Fibroblast of lung (primary cell): ENCODE data around the gene FEM1C. TPM values are rescaled to one million over a fixed set of nuclear protein-coding genes. Genes with fewer than 3 reads are reported as not detected.
A peak's percentile ranks its signal among the peaks of the same experiment; 100 is the strongest.

Experiments used
- DNase-seq, 2 donors: peaks; one replicate each; pipeline versions ENCODE4 v3.0.0 to v3.0.0-alpha.2; 2010; ENCODE audit warnings: low read depth in 2 of 2
- H2AFZ ChIP-seq: 2 replicates; pipeline ENCODE4 v1.5.1; 2012; ENCODE audit warnings: low read length, control low read depth, inconsistent platforms
- H3K27ac ChIP-seq: 2 replicates; pipeline ENCODE4 v1.5.1; 2011; ENCODE audit warnings: low read length, control low read depth; ENCODE audit not compliant: insufficient read depth
- H3K27me3 ChIP-seq: 2 replicates; pipeline ENCODE4 v1.5.1; 2011; ENCODE audit warnings: mild to moderate bottlenecking, low read length; ENCODE audit not compliant: control insufficient read depth, insufficient read depth
- H3K36me3 ChIP-seq: 2 replicates; pipeline ENCODE4 v1.5.1; 2011; ENCODE audit warnings: low read length; ENCODE audit not compliant: control insufficient read depth, insufficient read depth
- H3K4me1 ChIP-seq: 2 replicates; pipeline ENCODE4 v1.5.1; 2011; ENCODE audit warnings: low read length; ENCODE audit not compliant: control insufficient read depth, insufficient read depth; ENCODE audit errors: extremely low read depth
- H3K4me2 ChIP-seq: 2 replicates; pipeline ENCODE4 v1.5.1; 2011; ENCODE audit warnings: low read length, control low read depth; ENCODE audit not compliant: insufficient read depth; ENCODE audit errors: extremely low read depth
- H3K4me3 ChIP-seq, 4 experiments: fragments of 200-600 bp in 1 of 4; sonication (generic) in 1 of 4; replicated peaks in 1 of 4; 2 replicates each; pipeline ENCODE4 v1.5.1; 2011 to 2016; ENCODE audit warnings: low read length in 4 of 4, low read depth in 3 of 4, mild to moderate bottlenecking in 3 of 4, control low read depth in 2 of 4, inconsistent platforms in 1 of 4, mixed read lengths in 1 of 4; ENCODE audit not compliant: insufficient read depth in 1 of 4; ENCODE audit errors: control extremely low read depth in 1 of 4
- H3K79me2 ChIP-seq: 2 replicates; pipeline ENCODE4 v1.5.1; 2012; ENCODE audit warnings: mild to moderate bottlenecking, low read length, inconsistent platforms; ENCODE audit not compliant: control insufficient read depth, insufficient read depth
- H3K9ac ChIP-seq: 2 replicates; pipeline ENCODE4 v1.5.1; 2011; ENCODE audit warnings: mild to moderate bottlenecking, low read length, control low read depth; ENCODE audit not compliant: insufficient read depth
- H3K9me3 ChIP-seq: 2 replicates; pipeline ENCODE4 v1.5.1; 2012; ENCODE audit warnings: low read depth, low read length; ENCODE audit not compliant: control insufficient read depth, insufficient read depth
- H4K20me1 ChIP-seq: 2 replicates; pipeline ENCODE4 v1.5.1; 2011; ENCODE audit warnings: low read length; ENCODE audit not compliant: control insufficient read depth, insufficient read depth; ENCODE audit errors: extremely low read depth
- EZH2 ChIP-seq: IDR thresholded peaks from 2 replicates; pipeline ENCODE4 v1.5.1; 2012; ENCODE audit warnings: low read length, control low read depth, mild to moderate bottlenecking; ENCODE audit errors: missing control alignments
- polyA plus RNA-seq, 2 donors: library from polyadenylated mRNA; depleted of rRNA in 1 of 2; stranded (reverse) in 1 of 2; unstranded in 1 of 2; fragments of >200 nt; gene quantifications; 2 replicates each; pipeline ENCODE4 v1.2.1, GENCODE V29; 2011 to 2012; ENCODE audit warnings: missing spikeins in 1 of 2
- total RNA-seq: library from RNA; depleted of rRNA; stranded (reverse); fragments of >200 nt; gene quantifications from 2 replicates; pipeline ENCODE4 v1.2.1, GENCODE V29; 2014
- TF ChIP-seq, protein P1 (sequence below), 2 donors: IDR thresholded peaks in 1 of 2; conservative IDR thresholded peaks in 1 of 2; 1 replicate in 1 of 2; 2 replicates in 1 of 2; pipeline ENCODE4 v1.5.1; 2011 to 2012; ENCODE audit warnings: low read length in 2 of 2, control low read depth in 1 of 2, inconsistent platforms in 1 of 2, low read depth in 1 of 2, mild to moderate bottlenecking in 1 of 2

Gene FEM1C
- total and polyA plus RNA-seq, 2 donors (not counting 1 experiment from before 2014, with no cell fraction given), result 26.4 to 53.2 TPM

GRCh38 chr5:115532517-115532916 lies 12.1 kb downstream of the FEM1C start:
- DNase-seq, result peak in 1 of 2 donors; percentile 44
- Histone ChIP-seq H3K4me3 (peak overlapping the region in 1 of 4 experiments; percentile 15), H3K27me3 (no peaks in the 10 kb centered on the region), H3K79me2 (peaks cover 97% of the 10 kb centered on the region), H3K9ac (no peak overlapping the region), H3K4me1 (peaks cover 4% of the 10 kb centered on the region), H3K4me2 (peak overlapping the region; percentile 32), H3K36me3 (no peaks in the 10 kb centered on the region), H3K27ac (no peak overlapping the region), H2AFZ (no peak overlapping the region), H3K9me3 (no peaks in the 10 kb centered on the region), H4K20me1 (no peaks in the 10 kb centered on the region)
- no peak for TF ChIP-seq EZH2
- TF ChIP-seq, protein P1, sequence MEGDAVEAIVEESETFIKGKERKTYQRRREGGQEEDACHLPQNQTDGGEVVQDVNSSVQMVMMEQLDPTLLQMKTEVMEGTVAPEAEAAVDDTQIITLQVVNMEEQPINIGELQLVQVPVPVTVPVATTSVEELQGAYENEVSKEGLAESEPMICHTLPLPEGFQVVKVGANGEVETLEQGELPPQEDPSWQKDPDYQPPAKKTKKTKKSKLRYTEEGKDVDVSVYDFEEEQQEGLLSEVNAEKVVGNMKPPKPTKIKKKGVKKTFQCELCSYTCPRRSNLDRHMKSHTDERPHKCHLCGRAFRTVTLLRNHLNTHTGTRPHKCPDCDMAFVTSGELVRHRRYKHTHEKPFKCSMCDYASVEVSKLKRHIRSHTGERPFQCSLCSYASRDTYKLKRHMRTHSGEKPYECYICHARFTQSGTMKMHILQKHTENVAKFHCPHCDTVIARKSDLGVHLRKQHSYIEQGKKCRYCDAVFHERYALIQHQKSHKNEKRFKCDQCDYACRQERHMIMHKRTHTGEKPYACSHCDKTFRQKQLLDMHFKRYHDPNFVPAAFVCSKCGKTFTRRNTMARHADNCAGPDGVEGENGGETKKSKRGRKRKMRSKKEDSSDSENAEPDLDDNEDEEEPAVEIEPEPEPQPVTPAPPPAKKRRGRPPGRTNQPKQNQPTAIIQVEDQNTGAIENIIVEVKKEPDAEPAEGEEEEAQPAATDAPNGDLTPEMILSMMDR (conservative IDR thresholded peaks at IDR 0.05 in 1 of 2, IDR thresholded peaks at IDR 0.05 in 1 of 2; ENCODE audit: low read depth in 1 of 2, low read length in 2 of 2), result no peak

GRCh38 chr5:115531787-115532367 lies 12.7 kb downstream of the FEM1C start:
- H3K27me3 ChIP-seq, result no peaks in the 10 kb centered on the region
- no peak for DNase-seq
- H4K20me1 ChIP-seq, result no peaks in the 10 kb centered on the region
- H3K4me1 ChIP-seq, result peaks cover 4% of the 10 kb centered on the region
- H3K36me3 ChIP-seq, result no peaks in the 10 kb centered on the region
- H3K4me3 ChIP-seq, result no peak overlapping the region
- H3K4me2 ChIP-seq, result no peak overlapping the region
- H3K9ac ChIP-seq, result no peak overlapping the region
- no peak for TF ChIP-seq EZH2
- TF ChIP-seq, protein P1 (conservative IDR thresholded peaks at IDR 0.05 in 1 of 2, IDR thresholded peaks at IDR 0.05 in 1 of 2; ENCODE audit: low read depth in 1 of 2, low read length in 2 of 2), result no peak
- peaks cover 97% of the 10 kb centered on the region for H3K79me2 ChIP-seq
- no peaks in the 10 kb centered on the region for H3K9me3 ChIP-seq
- H2AFZ ChIP-seq, result no peak overlapping the region
- no peak overlapping the region for H3K27ac ChIP-seq

GRCh38 chr5:115531380-115531779 lies 13.2 kb downstream of the FEM1C start:
- Histone ChIP-seq H3K9ac (no peak overlapping the region), H3K4me3 (no peak overlapping the region), H3K27ac (no peak overlapping the region), H3K4me1 (peaks cover 4% of the 10 kb centered on the region), H3K79me2 (peaks cover 97% of the 10 kb centered on the region), H3K36me3 (no peaks in the 10 kb centered on the region), H4K20me1 (no peaks in the 10 kb centered on the region), H3K9me3 (no peaks in the 10 kb centered on the region), H2AFZ (no peak overlapping the region), H3K4me2 (no peak overlapping the region), H3K27me3 (no peaks in the 10 kb centered on the region)
- TF ChIP-seq, protein P1 (conservative IDR thresholded peaks at IDR 0.05 in 1 of 2, IDR thresholded peaks at IDR 0.05 in 1 of 2; ENCODE audit: low read depth in 1 of 2, low read length in 2 of 2), result no peak
- no peak for TF ChIP-seq EZH2
- no peak for DNase-seq
